ENCODE measurements around the gene LRRC47.
A peak's percentile ranks its signal among the peaks of the same experiment; 100 is the strongest.

The LRRC47 gene

DNA sequence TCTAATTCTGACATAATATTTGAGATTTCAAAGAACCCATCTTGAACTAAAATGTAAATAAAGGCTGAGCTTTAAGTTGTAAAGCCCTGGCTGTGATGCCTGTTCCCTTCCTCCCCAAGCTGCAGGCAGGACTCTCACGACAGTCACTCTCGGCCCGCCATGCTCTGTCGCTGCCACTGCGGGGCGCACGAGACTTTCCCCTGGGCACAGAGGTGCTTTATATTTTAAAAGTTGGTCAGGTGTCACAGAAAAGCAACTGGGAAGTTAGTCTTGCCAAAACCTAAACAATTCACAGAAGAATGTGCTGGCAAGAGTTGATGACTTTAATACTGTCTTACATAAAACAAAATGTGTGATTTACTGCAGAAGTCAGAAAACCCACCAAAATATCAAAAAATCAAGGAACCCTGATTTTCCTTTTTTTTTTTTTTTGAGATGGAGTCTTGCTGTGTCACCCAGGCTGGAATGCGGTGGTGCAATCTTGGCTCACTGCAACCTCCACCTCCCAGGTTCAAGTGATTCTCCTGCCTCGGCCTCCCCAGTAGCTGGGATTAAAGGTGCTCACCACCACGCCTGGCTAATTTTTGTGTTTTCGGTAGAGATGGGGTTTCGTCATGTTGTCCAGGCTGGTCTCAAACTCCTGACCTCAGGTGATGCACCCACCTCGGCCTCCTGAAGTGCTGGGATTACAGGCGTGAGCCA is 10.7 kb downstream of the LRRC47 start:
- no peak for DNase-seq (ENCODE audit: low spot score)

DNA sequence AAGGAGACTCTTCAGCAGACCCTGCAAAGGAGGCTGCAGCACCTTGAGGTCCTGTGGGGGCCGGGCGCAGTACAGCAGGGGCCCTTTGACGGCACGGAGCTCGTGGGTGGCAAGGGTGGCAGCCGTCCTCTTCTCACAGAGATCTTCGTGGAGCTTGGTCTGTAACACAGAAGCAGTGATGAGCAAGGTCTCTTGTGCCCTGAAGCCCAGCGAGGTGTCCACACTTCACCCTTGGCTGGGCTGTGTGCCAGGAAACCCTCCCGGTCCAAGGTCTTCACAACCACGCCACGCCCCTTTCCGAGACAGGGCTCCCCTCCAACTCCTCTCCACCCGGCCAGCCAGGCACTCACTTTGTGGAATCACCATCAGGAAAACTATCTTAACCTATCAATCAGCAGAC is 11.3 kb downstream of the LRRC47 start:
- DNase-seq (ENCODE audit: low spot score), result no peak

DNA sequence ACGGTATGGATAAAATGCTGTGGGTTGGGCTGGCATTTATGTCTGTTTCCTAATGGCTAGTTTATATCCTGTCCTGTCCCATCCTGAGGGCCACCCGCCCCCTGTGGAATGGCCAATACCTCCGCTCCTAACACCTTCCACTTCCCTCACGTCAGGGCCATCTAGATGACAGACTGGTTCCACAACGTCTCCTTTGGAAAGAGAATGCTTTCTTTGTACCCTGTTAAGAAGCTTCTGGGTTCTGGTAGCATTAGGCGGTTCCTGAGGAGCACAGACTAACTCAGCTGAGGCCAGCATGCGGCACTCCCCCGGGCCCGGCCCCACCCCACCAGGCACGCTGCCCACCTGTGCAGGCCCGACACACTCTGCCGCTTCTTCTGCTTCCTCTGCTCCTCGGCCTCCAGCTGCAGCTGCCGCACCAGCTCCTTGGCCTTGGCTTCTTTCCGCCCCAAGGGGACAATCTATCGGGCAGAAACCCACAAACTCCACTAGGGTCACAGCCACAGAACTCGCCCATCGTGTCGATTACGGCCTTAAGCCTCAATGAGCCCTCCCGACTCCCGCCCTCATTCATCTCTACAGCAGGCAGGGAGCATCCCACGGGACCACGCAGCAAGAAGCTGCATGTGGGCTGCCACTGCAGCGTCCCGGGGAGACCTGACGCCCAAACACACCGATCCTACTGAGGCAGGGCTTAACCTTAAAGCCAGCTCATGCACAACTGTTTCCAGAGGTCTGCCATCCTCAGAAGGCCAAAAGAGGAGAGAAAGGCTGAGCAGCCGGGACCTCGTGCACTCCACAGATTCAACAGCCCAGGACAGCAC is 12.4 kb downstream of the LRRC47 start:
- no peak for DNase-seq (ENCODE audit: low spot score)

DNA sequence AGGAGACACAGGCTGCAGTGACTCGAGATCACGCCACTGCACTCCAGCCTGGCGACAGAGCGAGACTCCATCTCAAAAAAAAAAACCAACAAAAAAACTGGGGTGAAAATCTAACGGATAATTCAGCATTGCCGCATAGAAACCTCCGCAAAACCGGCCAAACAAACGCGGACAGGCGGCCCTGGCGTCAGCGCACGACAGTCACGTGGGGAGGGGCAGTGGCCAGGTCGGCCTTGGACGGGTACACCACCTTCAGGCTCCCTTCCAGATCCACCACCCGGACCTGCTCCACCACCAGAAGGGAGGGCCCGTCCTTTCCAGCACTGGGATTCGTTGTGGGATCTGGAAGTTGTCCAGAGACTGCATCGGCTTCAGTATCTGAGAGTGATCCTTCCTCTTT is 15.4 kb downstream of the LRRC47 start:
- DNase-seq (ENCODE audit: low spot score), result no peak

DNA sequence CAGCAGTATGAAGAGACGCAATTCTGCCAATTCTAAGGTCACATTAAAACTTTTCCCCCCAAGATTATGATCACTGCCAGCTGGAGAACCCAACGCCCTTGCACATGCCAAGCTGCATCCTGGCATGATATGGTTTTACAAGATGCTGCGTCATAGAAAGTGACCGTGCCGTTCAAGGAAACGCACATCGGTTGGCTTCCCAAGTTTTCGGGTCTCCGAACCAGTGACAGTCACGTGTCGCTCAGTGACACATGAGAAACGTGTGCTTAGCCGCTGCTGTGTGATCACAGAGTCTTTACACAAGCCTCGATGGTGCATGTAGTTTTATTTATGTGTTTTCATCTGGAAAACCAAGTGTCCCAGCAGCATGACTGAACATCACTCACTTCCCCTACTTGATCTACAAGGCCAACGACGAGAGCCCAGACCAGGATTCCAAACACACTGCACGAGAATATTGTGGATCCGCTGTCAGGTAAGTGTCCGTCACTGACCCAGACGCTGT is 16.3 kb downstream of the LRRC47 start:
- DNase-seq (ENCODE audit: low spot score), result no peak

DNA sequence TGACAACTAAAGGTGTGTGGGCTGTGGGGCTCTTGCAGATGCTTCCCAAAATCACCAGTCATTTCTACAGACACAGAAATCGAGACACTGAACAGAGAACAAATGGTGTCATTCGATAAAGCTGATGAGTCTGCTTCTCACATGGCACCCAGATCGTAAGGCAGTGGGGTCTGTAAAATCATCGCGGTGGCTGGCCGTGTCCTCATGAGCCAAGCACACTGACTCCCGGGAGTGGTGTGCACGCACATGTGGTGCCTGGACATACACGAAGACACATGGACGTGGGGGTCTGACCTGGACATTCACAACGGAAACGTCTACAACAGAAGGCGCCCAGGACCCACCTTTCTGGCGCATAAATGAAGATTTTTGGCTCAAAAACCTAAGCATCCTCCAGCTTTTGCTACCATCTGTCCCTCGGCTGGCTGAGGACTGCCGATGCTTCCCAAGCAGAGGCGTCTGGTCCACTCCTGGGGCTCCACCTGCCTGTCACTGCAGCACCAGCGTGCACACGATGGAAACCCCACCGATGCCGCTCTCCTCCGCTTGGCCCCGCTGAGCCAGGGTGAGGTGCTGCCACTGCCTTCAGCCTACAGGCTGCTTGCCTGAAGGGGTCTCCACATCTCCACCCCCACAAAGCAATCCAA is 16.9 kb downstream of the LRRC47 start:
- DNase-seq (ENCODE audit: low spot score), result no peak

DNA sequence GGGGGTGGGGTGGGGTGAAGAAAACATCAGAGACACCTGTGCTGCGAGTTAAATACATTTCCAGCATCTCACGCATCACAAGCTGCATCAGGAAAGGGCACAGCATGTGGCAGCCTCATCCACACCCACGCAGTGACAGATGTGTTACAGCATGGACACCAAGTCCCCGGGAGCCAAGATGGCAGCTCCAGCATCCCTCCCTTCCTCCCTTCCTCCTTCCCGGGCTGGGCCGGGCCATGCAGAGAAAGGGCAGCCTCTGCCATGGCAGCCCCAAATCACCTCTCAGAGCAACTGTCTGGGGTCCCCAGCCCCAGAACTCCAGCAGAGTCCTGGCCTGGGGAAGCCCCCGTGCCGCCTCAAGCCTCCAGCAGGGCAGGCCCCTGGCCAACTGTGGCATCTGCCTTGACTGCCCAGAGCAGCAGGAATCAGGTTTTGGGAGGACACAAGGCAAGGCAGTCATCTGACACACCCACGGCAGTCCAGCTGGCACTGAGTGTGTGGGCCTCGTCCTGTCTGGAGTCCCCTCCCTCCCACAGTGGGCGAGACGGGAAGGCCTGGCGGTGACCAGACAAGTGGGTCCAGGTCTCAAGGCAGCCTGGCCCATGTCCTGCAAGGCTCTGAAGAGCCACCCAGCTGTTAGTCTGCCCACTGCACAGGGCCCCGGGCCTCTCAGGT is 17.6 kb downstream of the LRRC47 start:
- DNase-seq (ENCODE audit: low spot score), result no peak

DNA sequence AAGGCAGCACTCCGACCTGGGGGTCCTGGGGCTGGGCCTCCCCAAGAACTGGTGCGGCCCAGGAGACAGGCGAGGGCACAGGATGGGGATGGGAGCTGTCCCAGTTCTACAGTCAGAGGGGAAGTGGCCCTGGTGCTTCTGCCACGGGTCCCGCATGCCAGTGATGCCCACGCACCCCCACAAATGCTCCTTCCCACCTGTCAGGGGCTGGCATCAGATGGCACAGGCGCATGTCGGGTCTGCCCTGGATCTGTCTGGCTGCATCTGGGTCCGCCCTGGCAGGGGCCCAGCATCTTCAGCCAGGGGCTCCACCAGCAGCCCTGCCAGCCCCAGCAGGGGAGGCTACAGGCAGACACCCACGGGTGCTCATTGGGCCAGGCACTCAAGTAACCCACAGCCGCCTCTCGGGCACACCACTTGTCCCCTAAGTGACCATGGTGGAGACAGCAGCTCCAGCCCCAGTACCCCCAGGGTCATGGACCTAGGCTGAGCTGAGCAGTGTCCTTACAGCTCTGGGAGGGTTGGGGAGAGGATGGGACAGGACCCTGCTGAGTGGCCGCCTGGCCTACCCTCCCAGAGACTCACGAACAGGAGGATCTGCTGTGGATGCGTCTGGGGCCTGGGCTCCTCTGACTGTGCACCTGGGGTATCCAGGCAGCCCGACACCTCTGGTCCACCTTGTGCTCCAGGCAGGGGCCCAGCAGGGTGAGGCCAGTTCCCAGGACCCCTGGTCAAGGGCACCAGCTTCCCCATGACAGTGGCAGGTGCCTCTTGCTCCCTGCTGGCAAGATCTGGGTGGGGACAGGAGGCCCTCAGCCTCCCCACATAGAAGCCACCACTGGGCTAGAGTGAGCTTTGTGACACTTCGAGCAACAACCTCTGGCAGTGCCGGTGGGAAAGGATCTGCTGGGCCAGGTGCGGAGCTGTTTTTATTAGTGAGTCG is 18.4 kb downstream of the LRRC47 start:
- DNase-seq (ENCODE audit: low spot score), result no peak

DNA sequence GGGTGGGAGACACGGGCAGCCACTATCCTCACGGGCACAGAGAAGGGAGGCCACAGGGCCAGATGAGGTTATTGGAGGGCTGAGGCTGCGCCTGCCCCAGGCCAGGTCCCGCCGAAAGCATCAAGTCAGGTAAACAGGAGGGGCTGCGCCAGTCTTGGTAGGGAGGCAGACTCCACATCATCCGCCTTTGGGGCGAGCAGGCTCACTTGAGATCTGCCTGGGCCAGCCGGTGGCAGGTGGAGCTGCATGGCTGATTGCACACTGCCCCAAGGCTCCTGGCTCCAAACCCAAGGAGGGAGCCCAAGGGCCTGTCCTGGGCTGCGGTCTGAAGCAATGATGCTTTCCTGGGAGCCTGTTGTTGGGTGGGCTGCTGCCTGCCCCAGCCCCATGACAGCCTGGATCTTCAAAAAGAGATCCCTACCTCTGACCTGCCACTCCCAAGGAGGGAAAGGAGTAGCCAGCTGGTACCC is 19.2 kb downstream of the LRRC47 start:
- DNase-seq (ENCODE audit: low spot score), result no peak

DNA sequence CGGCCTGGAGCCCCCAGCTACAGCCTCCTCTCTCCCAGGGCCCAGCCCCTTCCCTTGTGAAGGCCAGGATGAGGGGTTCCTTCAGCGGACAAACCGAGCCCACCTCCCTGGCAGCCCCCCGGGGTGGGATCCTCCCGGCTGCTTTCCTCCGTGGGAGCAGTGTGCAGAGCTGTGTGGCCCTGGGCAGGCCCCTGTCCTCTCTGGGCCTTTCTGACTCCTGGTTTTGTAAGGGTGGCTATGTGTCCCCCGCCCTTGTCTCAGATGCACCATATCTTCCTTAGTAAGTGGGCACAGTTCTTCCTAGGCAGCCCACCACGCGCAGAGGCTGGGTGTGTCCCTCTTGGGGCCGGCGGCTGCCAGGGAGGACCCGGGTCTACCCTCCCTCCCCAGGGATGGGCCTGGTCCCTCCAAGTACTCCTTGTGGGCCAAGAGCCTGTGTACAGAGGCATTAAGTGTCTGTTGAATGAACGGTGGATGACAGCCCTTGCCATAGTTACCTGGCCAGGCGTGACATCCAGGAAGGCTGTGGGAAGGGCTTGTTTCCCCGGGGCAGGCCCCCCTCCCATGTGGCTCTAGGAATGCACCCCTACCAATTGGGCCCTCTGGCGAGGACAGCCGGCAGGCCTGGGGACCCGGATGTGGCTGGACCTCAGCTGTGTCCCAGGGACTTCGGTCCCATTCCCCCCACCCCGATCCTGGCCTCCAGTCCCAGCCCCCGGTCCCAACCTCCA is 19.9 kb downstream of the LRRC47 start:
- DNase-seq (ENCODE audit: low spot score), result no peak

DNA sequence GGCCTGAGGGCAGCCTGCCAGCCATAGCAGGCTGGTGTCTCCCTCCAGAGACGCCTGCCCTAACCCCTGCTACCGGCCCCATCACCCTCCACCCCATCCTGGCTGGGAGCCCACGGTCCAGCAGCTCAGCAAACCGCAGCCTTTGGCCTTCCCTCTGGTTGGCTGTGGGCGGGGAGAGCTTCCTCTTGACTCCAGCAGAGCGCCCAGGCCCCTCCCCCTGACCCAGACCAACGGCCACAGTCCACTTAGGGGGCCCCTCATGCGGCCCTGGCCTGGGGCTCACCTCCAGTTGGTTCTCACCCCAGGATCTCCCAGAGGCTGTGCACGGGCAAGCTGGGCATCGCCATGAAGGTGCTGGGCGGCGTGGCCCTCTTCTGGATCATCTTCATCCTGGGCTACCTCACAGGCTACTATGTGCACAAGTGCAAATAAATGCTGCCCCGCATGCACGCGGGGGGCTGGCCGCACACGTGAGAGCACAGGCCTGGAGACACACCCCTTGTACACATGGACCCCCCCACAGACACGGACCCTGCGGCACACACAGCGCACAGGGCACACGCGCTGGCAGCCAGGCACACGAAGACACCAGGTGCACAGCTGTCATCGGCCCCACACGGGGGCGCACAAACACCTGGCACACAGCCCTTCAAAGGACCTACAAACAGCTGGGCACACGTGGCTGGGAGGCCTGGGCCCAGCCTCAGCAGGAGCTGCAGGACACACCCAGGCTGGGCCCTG is 20.6 kb downstream of the LRRC47 start:
- peak; percentile 78 for DNase-seq (ENCODE audit: low spot score)

DNA sequence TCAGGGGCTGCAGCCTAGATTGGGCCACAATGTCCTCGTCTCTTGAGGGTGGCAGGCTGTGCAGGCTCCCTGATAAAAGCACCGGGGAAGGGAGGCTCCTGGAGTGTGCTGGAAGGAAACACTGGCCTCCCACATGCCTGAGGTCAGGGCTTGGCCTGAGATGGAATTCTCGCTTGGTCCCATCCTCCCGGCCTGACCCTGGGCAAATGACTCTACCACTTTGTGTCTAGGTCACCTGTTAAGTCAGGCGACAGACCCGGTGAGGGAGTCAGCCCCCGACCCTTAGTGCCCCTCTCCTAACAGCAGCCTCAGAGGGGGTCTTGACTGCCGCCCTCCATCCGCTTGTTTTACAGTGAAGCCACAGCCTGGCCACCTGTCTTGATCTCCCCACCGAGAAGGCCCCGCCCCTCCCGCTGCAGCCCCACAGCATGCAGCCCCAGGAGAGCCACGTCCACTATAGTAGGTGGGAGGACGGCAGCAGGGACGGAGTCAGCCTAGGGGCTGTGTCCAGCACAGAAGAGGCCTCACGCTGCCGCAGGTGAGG is 21.3 kb downstream of the LRRC47 start:
- DNase-seq (ENCODE audit: low spot score), result no peak

DNA sequence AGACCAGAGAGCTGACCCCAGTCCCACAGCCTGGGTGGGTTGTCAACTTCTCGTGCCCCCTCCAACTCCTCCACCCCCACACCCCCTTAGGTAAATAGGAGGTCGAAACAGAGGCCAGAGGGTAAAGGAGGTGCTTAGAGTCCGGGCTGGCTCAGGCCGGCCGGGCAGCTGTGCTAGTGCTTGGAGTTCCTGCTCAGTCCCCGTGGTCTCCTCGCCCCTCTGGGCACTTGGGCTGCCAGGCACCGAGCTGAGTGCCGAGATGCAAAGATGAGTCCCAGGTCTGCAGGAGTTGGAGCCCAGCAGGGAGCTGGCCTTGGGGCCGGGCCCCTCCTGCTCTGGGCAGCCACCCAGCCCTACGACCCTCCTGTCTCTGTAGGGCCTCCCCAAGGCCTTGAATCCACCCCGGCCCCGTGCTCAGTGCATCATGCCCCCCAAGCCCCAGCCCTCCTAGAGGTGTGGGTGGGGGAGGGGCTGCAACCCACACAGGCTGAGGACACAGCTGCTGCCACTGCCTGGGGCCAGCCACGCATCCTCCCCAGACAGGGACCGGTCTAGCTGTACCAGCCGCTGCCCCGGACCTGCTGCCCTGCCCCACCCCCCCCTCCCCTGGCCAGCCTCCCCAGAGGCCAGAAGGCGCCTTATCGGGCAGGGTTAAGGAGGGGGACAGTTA is 21.9 kb downstream of the LRRC47 start:
- no peak for DNase-seq (ENCODE audit: low spot score)

DNA sequence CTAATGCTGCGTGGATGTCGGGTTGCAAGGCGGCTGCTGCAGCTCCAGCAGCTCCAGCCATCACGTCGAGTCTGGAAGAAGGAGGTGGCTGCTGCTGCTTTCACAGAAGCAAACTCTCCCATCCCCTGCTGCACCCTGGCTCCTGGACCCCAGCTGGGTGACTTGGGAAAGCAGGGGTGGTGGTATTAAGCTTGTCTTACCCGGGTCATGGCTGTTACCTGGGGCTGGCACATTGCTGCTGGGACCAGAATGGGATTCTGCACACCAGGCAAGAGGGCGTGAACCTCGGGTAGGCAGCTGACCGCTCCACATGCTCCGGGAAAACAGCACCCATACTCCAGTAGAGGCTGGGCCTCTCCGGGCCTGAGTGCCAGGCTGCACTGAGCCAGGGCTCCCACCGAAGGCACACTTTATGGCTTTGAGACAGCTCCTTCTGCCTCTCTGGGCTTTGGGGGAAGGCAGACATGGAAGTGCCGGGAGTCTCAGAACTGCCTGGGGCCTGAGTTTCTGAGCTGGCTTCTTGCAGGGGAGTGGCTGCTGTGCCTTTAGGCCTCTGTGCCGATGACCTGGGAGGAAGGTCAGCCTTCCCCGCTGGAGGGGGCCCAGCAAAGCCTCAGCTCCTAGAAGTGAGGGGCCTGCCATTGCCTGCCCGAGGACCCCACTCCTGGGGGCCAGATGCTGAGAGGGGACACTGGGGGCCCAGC is 22.6 kb downstream of the LRRC47 start:
- DNase-seq (ENCODE audit: low spot score), result no peak

DNA sequence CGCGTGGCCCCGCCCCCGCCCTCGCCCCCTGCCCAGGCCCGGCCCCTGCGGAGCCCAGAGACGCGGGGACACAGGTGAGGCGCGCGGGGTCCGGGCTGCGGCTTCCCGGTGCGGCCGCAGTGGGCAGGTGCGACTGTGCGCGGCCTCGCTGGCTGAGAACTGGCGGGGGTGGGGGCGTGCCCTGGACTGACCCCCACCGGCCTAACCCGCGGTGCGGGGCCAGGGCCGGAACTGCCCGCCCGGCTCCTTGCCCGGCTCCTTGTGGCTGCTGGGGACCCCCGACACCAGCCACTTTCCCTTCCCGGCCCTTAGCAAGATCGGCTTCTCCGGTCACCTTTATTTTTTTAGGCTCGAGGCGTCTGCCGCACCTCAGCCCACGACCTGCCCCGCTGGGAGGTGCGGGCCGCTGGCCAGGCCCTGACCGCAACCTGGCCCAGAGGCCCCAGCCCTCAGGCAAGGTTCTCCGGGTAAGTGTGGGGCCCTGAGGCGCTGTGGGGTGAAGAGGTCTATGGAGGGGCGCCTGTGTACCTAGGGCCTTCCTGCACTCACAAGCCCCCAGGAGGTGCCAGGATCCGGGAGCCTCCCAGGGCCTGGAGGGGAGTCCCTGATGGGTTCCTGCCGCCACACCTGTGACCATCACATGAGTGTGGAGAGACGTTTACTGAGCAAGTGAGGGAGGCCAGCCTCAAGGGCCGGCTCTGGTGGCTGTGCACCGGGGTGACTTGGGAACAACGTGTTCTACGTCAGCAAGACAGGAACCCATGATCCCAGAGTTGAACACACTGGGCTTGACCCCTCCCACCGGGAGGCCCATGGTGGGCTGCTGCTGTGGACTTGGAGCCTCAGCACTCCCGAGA is 23.4 kb downstream of the LRRC47 start, which contains the start of gene SMIM1:
SMIM1 (plus strand) TSS at position 35 of the 857 bp plus-strand sequence. CDS start 2,625 bp downstream, outside the sequence.
- DNase-seq (ENCODE audit: low spot score), result peak; percentile 61

DNA sequence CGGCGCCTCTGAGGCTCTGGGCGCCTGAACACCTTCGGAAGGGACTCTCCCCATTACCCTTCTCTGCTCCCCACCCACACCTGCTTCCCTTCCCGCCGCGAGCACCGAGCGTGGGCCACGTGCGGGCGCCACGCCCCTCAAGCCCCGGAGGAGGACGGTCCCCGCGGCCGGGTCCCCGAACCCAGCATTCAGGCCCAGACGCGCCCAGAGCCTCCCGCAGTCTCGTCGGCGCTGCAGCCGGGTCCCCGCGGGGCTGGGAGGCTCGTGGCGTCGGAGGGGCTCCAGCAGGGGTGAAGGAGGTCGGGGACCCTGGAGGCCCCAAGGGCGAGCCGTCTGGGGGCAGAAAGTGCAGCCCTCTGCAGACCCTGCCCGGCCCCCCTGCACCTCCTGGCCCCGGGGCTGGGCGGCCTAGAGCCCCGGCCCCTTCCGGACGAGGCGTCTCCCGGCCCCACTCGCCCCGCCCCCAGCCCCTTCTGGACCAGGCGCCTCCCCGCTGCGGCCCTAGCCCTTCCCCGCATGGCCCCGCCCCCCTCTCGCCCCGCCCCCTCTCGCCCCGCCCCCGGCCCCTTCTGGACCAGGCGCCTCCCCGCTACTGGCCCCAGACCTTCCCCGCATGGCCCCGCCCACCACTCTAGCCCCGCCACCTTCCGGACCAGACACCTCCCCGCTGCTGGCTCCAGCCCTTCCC is 24.1 kb downstream of the LRRC47 start:
- peak; percentile 97 for DNase-seq (ENCODE audit: low spot score)

Measured in ecto neural progenitor cell (in vitro differentiated cells).